GM23248 (cell line): ENCODE measurements around the gene IPO13.

ENCODE experiments used
- EZH2 ChIP-seq: fragments of 200-600 bp; sonication (generic); IDR thresholded peaks from 2 replicates; pipeline ENCODE4 v1.6.1; 2018; ENCODE audit warnings: antibody characterized with exemption, mild to moderate bottlenecking; ENCODE audit not compliant: insufficient read depth, poor library complexity, severe bottlenecking
- EZH2phosphoT487 ChIP-seq: fragments of 200-600 bp; sonication (generic); IDR thresholded peaks from 2 replicates; pipeline ENCODE4 v1.6.1; 2018; ENCODE audit warnings: antibody characterized with exemption, moderate library complexity, mild to moderate bottlenecking, low read depth; ENCODE audit not compliant: insufficient read depth

GRCh38 chr1:43952731-43953346, 6.1 kb downstream of the IPO13 start:
- TF ChIP-seq EZH2phosphoT487 (no peak), EZH2 (no peak)
